Hepatocyte (in vitro differentiated cells): ENCODE measurements around the gene DHRS3. TPM values are rescaled to one million over a fixed set of nuclear protein-coding genes. Genes with fewer than 3 reads are reported as not detected.

Experiments used
- DNase-seq: peaks from one replicate; pipeline ENCODE4 v3.0.0-alpha.2; 2016; ENCODE audit warnings: low spot score
- H2AFZ ChIP-seq: fragments of 200-600 bp; sonication (generic); 2 replicates; pipeline ENCODE4 v1.6.0; 2016; ENCODE audit warnings: antibody characterized with exemption, mild to moderate bottlenecking
- H3K27ac ChIP-seq: fragments of 200-600 bp; sonication (generic); 2 replicates; pipeline ENCODE4 v1.5.1; 2016; ENCODE audit warnings: mild to moderate bottlenecking
- H3K27me3 ChIP-seq: fragments of 200-600 bp; sonication (generic); 2 replicates; pipeline ENCODE4 v1.6.1; 2016
- H3K36me3 ChIP-seq: fragments of 200-600 bp; sonication (generic); replicated peaks from 2 replicates; pipeline ENCODE4 v1.5.1; 2016; ENCODE audit warnings: low read depth; ENCODE audit not compliant: insufficient read depth
- H3K4me1 ChIP-seq: fragments of 200-600 bp; sonication (generic); 2 replicates; pipeline ENCODE4 v1.5.1; 2016; ENCODE audit warnings: mild to moderate bottlenecking, moderate library complexity; ENCODE audit not compliant: insufficient read depth
- H3K4me2 ChIP-seq: fragments of 200-600 bp; sonication (generic); 2 replicates; pipeline ENCODE4 v1.6.0; 2016
- H3K4me3 ChIP-seq: fragments of 200-600 bp; sonication (generic); 2 replicates; pipeline ENCODE4 v1.5.1; 2016; ENCODE audit warnings: mild to moderate bottlenecking
- H3K79me2 ChIP-seq: fragments of 200-600 bp; sonication (generic); 2 replicates; pipeline ENCODE4 v1.6.0; 2017; ENCODE audit warnings: mild to moderate bottlenecking
- H3K9me2 ChIP-seq: fragments of 200-600 bp; sonication (generic); replicated peaks from 2 replicates; pipeline ENCODE4 v1.6.0; 2017; ENCODE audit warnings: mild to moderate bottlenecking; ENCODE audit not compliant: insufficient read depth
- H3K9me3 ChIP-seq: fragments of 200-600 bp; sonication (generic); 2 replicates; pipeline ENCODE4 v1.5.1; 2016; ENCODE audit warnings: low read depth, mild to moderate bottlenecking
- H4K20me1 ChIP-seq: fragments of 200-600 bp; sonication (generic); 2 replicates; pipeline ENCODE4 v1.6.0; 2016; ENCODE audit warnings: mild to moderate bottlenecking; ENCODE audit not compliant: insufficient read depth, poor library complexity, severe bottlenecking
- EZH2 ChIP-seq: fragments of 200-600 bp; sonication (generic); IDR thresholded peaks from 2 replicates; pipeline ENCODE4 v1.6.1; 2016; ENCODE audit warnings: antibody characterized with exemption, mild to moderate bottlenecking, borderline replicate concordance
- EZH2phosphoT487 ChIP-seq: fragments of 200-600 bp; sonication (generic); IDR thresholded peaks from one replicate; pipeline ENCODE4 v1.6.1; 2018; ENCODE audit warnings: antibody characterized with exemption, mild to moderate bottlenecking, low read depth, moderate library complexity; ENCODE audit not compliant: unreplicated experiment, severe bottlenecking
- WGBS: methylation state at CpG from one replicate; pipeline ENCODE4 v1.1.6; 2016; ENCODE audit warnings: low lambda C conversion rate; ENCODE audit errors: missing lambda C conversion rate; 5-methylcytosine and 5-hydroxymethylcytosine counted together
- polyA plus RNA-seq: library from polyadenylated mRNA; unstranded; fragments of >200 nt; fragmentation: Nextera tagmentation; extraction: Ambion mirVana; gene quantifications from 2 replicates; pipeline ENCODE4 v1.2.1, GENCODE V29; 2016
- total RNA-seq: library from RNA; depleted of rRNA; stranded (reverse); fragments of >200 nt; gene quantifications from 2 replicates; pipeline ENCODE4 v1.2.3, GENCODE V29; 2014
- TF ChIP-seq, protein P1 (sequence below): fragments of 200-600 bp; sonication (generic); IDR thresholded peaks from 2 replicates; pipeline ENCODE4 v1.5.1; 2016; ENCODE audit warnings: antibody characterized with exemption, mild to moderate bottlenecking; ENCODE audit not compliant: poor library complexity

Gene DHRS3
- total and polyA plus RNA-seq, 2 experiments from 2014 or later: 75.9 to 103 TPM

DNA sequence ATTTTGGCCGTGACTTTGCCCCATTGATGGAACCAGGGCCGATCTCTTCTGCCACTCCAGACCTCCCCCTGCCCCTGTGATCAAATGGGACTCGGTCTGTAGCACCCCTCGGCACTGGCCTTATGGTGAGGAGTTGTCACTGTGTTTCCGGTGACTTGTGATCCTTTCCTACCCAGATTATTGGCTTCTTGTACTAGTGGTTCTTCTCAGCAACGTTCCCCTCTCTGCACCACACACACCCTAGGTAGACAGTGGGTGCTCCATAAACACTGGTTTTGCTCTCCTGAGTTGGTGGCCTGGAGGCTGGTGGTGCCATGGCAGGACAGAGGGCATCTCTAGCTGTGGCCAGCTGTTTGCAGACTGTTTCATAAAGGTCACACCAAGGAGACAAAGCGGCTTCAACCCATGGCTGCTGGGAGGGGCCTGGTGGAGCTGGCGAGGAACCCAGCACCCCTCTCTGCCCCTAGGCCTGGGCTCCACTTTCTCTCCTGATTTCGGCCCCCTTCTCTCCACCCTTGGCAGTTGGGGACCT, 50.7 kb downstream of the DHRS3 start:
- no peak for DNase-seq
- 94% methylated on average over 9 of the region's 9 CpGs for WGBS
- no peak overlapping the region for H3K4me2 ChIP-seq
- no peaks in the 10 kb centered on the region for H3K27me3 ChIP-seq
- no peaks in the 10 kb centered on the region for H3K36me3 ChIP-seq
- H3K4me1 ChIP-seq: no peaks in the 10 kb centered on the region
- H3K9me3 ChIP-seq: no peaks in the 10 kb centered on the region
- H3K4me3 ChIP-seq: no peak overlapping the region
- no peak overlapping the region for H2AFZ ChIP-seq
- H4K20me1 ChIP-seq: no peaks in the 10 kb centered on the region
- TF ChIP-seq EZH2phosphoT487 (no peak), EZH2 (no peak)
- TF ChIP-seq, protein P1, sequence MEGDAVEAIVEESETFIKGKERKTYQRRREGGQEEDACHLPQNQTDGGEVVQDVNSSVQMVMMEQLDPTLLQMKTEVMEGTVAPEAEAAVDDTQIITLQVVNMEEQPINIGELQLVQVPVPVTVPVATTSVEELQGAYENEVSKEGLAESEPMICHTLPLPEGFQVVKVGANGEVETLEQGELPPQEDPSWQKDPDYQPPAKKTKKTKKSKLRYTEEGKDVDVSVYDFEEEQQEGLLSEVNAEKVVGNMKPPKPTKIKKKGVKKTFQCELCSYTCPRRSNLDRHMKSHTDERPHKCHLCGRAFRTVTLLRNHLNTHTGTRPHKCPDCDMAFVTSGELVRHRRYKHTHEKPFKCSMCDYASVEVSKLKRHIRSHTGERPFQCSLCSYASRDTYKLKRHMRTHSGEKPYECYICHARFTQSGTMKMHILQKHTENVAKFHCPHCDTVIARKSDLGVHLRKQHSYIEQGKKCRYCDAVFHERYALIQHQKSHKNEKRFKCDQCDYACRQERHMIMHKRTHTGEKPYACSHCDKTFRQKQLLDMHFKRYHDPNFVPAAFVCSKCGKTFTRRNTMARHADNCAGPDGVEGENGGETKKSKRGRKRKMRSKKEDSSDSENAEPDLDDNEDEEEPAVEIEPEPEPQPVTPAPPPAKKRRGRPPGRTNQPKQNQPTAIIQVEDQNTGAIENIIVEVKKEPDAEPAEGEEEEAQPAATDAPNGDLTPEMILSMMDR: no peak
- no peaks in the 10 kb centered on the region for H3K9me2 ChIP-seq
- no peak overlapping the region for H3K27ac ChIP-seq
- no peaks in the 10 kb centered on the region for H3K79me2 ChIP-seq

DNA sequence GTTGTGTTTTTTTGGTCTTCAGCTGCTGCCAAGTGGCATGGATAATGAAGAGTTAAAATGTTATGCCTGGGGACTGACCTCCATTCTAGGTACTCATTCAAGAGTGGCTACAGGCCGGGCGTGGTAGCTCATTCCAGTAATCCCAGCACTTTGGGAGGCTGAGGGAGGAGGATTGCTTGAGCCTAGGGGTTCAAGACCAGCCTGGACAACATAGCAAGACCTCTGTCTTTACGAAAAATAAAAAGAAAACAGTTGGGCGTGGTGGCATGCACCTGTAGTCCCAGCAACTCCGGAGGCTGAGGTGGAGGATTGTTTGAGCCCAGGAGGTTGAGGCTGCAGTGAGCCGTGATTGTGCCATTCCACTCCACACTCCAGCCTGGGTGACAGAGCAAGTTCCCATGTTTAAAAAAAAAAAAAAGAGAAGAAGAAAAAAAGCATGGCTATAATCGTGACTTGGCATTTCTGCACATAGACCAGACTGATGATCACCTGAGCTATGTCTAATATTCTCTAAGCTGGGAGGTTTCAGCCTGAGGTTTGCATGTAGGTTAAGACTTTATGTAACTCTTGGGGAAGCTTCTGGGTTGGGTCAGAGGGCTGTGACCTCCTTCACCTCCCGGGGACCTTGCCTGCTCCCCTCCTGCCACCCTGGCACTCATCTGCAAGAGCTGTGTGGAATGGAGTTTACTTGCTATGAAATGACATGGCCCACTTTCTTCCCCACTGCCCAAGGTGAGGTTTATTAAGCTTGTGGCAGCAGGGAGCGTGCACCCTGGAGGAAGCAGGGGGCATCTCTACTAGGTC, 51.3 kb downstream of the DHRS3 start:
- H3K4me2 ChIP-seq: no peak overlapping the region
- no peak overlapping the region for H3K27ac ChIP-seq
- TF ChIP-seq EZH2phosphoT487 (no peak), EZH2 (no peak)
- TF ChIP-seq, protein P1: no peak
- H3K79me2 ChIP-seq: no peaks in the 10 kb centered on the region
- WGBS: 93% methylated on average over 9 of the region's 9 CpGs
- H3K9me3 ChIP-seq: no peaks in the 10 kb centered on the region
- no peak overlapping the region for H3K4me3 ChIP-seq
- no peaks in the 10 kb centered on the region for H3K36me3 ChIP-seq
- no peaks in the 10 kb centered on the region for H3K27me3 ChIP-seq
- H4K20me1 ChIP-seq: no peaks in the 10 kb centered on the region
- DNase-seq: no peak
- H3K9me2 ChIP-seq: no peaks in the 10 kb centered on the region
- H2AFZ ChIP-seq: no peak overlapping the region
- H3K4me1 ChIP-seq: no peaks in the 10 kb centered on the region

DNA sequence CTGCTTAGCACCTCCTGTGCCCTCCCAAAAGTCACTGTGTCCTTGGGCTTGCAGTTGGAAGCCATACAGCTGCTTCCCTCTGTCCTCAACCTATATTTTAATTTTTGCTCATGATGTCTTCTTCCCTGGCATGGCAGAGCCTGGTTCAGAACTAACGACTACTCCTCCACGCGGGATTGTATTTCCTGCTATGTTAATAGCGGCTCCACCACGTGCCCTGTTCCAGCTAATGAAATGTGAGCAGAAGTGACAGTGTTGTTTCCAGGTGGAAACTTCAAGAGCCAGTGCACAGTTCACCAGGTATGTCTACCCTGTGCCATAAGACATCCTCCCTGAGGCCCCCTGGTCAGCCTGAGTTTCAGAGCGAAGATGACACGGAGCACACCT, 52.1 kb downstream of the DHRS3 start:
- no peak overlapping the region for H3K27ac ChIP-seq
- H3K9me2 ChIP-seq: no peaks in the 10 kb centered on the region
- H4K20me1 ChIP-seq: no peaks in the 10 kb centered on the region
- no peaks in the 10 kb centered on the region for H3K27me3 ChIP-seq
- WGBS: 88% methylated on average over 7 of the region's 7 CpGs
- no peaks in the 10 kb centered on the region for H3K36me3 ChIP-seq
- no peaks in the 10 kb centered on the region for H3K79me2 ChIP-seq
- no peak overlapping the region for H3K4me2 ChIP-seq
- no peak for TF ChIP-seq EZH2
- no peak for TF ChIP-seq EZH2phosphoT487
- TF ChIP-seq, protein P1: no peak
- H2AFZ ChIP-seq: no peak overlapping the region
- no peak overlapping the region for H3K4me3 ChIP-seq
- no peaks in the 10 kb centered on the region for H3K4me1 ChIP-seq
- no peaks in the 10 kb centered on the region for H3K9me3 ChIP-seq
- no peak for DNase-seq
